Measurements from ENCODE around the gene ENTPD2.
"Not testable (repeated sequence)": the region's sequence is repeated elsewhere in the genome, so short reads cannot be mapped to it uniquely, and the experiment has no call there.

Gene ENTPD2

GRCh38 chr9:137063311-137064026, 9.6 kb upstream of the ENTPD2 start:
- no peak for FAIRE-seq

- not testable (repeated sequence) for FAIRE-seq
Observed at GRCh38 chr9:137062798-137063197, 8.9 kb upstream of the ENTPD2 start.

- FAIRE-seq: no peak
Observed at GRCh38 chr9:137062384-137062783, 8.5 kb upstream of the ENTPD2 start.

GRCh38 chr9:137058521-137059234, 4.8 kb upstream of the ENTPD2 start:
- no peak for FAIRE-seq

- FAIRE-seq: no peak
Observed at GRCh38 chr9:137057545-137057944, 3.7 kb upstream of the ENTPD2 start.

GRCh38 chr9:137056739-137057415, 3.0 kb upstream of the ENTPD2 start:
- no peak for FAIRE-seq

- FAIRE-seq: no peak
Observed at GRCh38 chr9:137055385-137056364, 1.8 kb upstream of the ENTPD2 start.

GRCh38 chr9:137054932-137055384, 1.1 kb upstream of the ENTPD2 start:
- FAIRE-seq: no peak

GRCh38 chr9:137052998-137053943, 590 bp downstream of the ENTPD2 start:
- FAIRE-seq: no peak

GRCh38 chr9:137052293-137052692, 1.6 kb downstream of the ENTPD2 start:
- FAIRE-seq: no peak

- no peak for FAIRE-seq
Observed at GRCh38 chr9:137051145-137051724, 2.6 kb downstream of the ENTPD2 start.

- FAIRE-seq: no peak
Observed at GRCh38 chr9:137050570-137050969, 3.3 kb downstream of the ENTPD2 start.

- no peak for FAIRE-seq
Observed at GRCh38 chr9:137049544-137050449, 4.1 kb downstream of the ENTPD2 start.

GRCh38 chr9:137048655-137049543, 5.0 kb downstream of the ENTPD2 start:
- FAIRE-seq: no peak

GRCh38 chr9:137046088-137046787, 7.6 kb downstream of the ENTPD2 start, which contains the start of gene NPDC1:
Gene NPDC1, minus strand, starts transcription at chr9:137046177. Its CDS starts 188 bp downstream, at chr9:137045989.
- FAIRE-seq: no peak

GRCh38 chr9:137045294-137046087, 8.4 kb downstream of the ENTPD2 start:
- FAIRE-seq: no peak
